Aorta (tissue), 5 donors: ENCODE data around the gene ST3GAL2. TPM values are rescaled to one million over a fixed set of nuclear protein-coding genes. Genes with fewer than 3 reads are reported as not detected.
"Not testable (repeated sequence)": the region's sequence is repeated elsewhere in the genome, so short reads cannot be mapped to it uniquely, and the experiment has no call there.

Experiments
- ATAC-seq: fragments of 200-7000 bp; cut with Tn5 transposase; one replicate; pipeline ENCODE4 v1.9.1; 2022; ENCODE audit warnings: moderate library complexity; ENCODE audit not compliant: low FRiP score
- DNase-seq, 2 donors: peaks; one replicate each; pipeline ENCODE4 v3.0.0-alpha.2; 2020
- H3K27ac ChIP-seq, 2 donors: one replicate each; pipeline ENCODE4 v1.5.1; 2013; ENCODE audit warnings: low read length in 2 of 2, mild to moderate bottlenecking in 2 of 2, moderate library complexity in 2 of 2, control low read depth in 1 of 2, inconsistent platforms in 1 of 2, low read depth in 1 of 2
- H3K27me3 ChIP-seq, 2 donors: one replicate each; pipeline ENCODE4 v1.6.1; 2013; ENCODE audit warnings: control low read depth in 1 of 2, low read length in 1 of 2, mild to moderate bottlenecking in 1 of 2, moderate library complexity in 1 of 2; ENCODE audit not compliant: insufficient read depth in 2 of 2, control insufficient read depth in 1 of 2
- H3K36me3 ChIP-seq, 2 donors: one replicate each; pipeline ENCODE4 v1.6.1; 2013; ENCODE audit warnings: control low read depth in 1 of 2, low read length in 1 of 2, mild to moderate bottlenecking in 1 of 2; ENCODE audit not compliant: insufficient read depth in 2 of 2, control insufficient read depth in 1 of 2
- H3K4me1 ChIP-seq, 2 donors: one replicate each; pipeline ENCODE4 v1.6.1; 2013; ENCODE audit warnings: low read length in 2 of 2, control low read depth in 1 of 2, mild to moderate bottlenecking in 1 of 2, moderate library complexity in 1 of 2; ENCODE audit not compliant: insufficient read depth in 2 of 2, control insufficient read depth in 1 of 2
- H3K4me3 ChIP-seq, 2 donors: one replicate each; pipeline ENCODE4 v1.5.1; 2013; ENCODE audit warnings: low read length in 2 of 2, control low read depth in 1 of 2, mild to moderate bottlenecking in 1 of 2
- H3K9me3 ChIP-seq: one replicate; pipeline ENCODE4 v1.6.1; 2013; ENCODE audit warnings: mild to moderate bottlenecking, low read length; ENCODE audit not compliant: control insufficient read depth
- WGBS, 2 donors: extraction: QIAGEN DNeasy Blood & Tissue Kit; methylation state at CpG; one replicate each; pipeline ENCODE4 v1.1.7; 2013; 5-methylcytosine and 5-hydroxymethylcytosine counted together
- intact Hi-C, 2 donors: fragments of 100-400 bp; cut with DNase I; formaldehyde crosslinking; loops; one replicate each; pipeline versions ENCODE4 v1.14.2 to v1.15.0; 2022
- polyA plus RNA-seq, 2 donors: library from polyadenylated mRNA; stranded (reverse); fragments of 200-250 nt; gene quantifications; one replicate each; pipeline ENCODE4 v1.2.3, GENCODE V29; 2013
- total RNA-seq, 2 donors: library from RNA; stranded (reverse); fragmentation: NEBNext Ultra II Directional; extraction: Animal tissue kit (Norgen Biotek cat#: 25700); gene quantifications; one replicate each; pipeline ENCODE4 v1.2.1, GENCODE V29; 2021
- donor health status: healthy with polysubstance abuse.
- donor health status: Bipolar disorder and iron deficiency.
- donor health status: DM: no; HTN: no; CAD: no.
- donor health status: DM: no; HTN: no; CAD: no.
- donor health status: DM: yes; HTN: yes; CAD: no.

ST3GAL2 gene
- total and polyA plus RNA-seq, 4 donors: 4.1 to 39.5 (median 18.4) TPM

GRCh38 chr16:70457446-70458166 lies 18.7 kb upstream of the ST3GAL2 start:
- intact Hi-C loops: loop anchor here in 1 of 2 donors (10.0 kb wide), 1 partner anchor 53 kb away; no protein-coding TSS in a partner anchor
- H3K27me3 ChIP-seq: no peaks in the 10 kb centered on the region
- no peaks in the 10 kb centered on the region for H3K36me3 ChIP-seq
- ATAC-seq (no peak), DNase-seq (no peak)
- WGBS, 2 donors: 94% methylated on average over 5 of the region's 5 CpGs
- no peak overlapping the region for H3K4me3 ChIP-seq
- no peaks in the 10 kb centered on the region for H3K4me1 ChIP-seq
- no peak overlapping the region for H3K27ac ChIP-seq
- H3K9me3 ChIP-seq: no peaks in the 10 kb centered on the region

DNA sequence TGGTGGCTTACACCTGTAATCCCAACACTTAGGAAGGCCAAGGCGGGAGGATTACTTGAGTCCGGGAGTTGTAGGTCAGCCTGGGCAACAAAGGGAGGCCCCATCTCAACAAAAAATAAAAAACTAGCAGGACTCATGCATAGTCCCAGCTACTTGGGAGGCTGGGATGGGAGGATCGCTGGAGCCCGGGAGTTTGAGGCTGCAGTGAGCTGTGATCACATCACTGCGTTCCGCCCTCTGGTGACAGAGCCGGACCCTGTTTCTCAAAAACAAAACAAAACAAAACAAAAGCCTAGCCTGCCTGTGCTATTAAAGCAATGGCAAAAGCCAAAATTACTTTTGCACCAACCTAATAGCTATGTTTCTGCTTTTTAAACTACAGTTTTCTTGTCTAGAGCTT lies 17.0 kb upstream of the ST3GAL2 start:
- H3K27ac ChIP-seq: no peak overlapping the region
- no peaks in the 10 kb centered on the region for H3K9me3 ChIP-seq
- 87 to 96% methylated on average over 7 of the region's 7 CpGs for WGBS, 2 donors
- no peaks in the 10 kb centered on the region for H3K36me3 ChIP-seq
- H3K4me1 ChIP-seq: no peaks in the 10 kb centered on the region
- ATAC-seq (no peak), DNase-seq (no peak)
- no peaks in the 10 kb centered on the region for H3K27me3 ChIP-seq
- intact Hi-C loops: loop anchor here in 1 of 2 donors (10.0 kb wide), 1 partner anchor 51 kb away; no protein-coding TSS in a partner anchor
- H3K4me3 ChIP-seq: no peak overlapping the region

GRCh38 chr16:70454222-70455034 lies 15.5 kb upstream of the ST3GAL2 start, which contains the start of gene FCSK:
TSS of gene FCSK (plus strand) at chr16:70454595. CDS start at chr16:70463191, 8,596 bp downstream.
- no peaks in the 10 kb centered on the region for H3K9me3 ChIP-seq
- no peaks in the 10 kb centered on the region for H3K4me1 ChIP-seq
- 0 to 1% methylated on average over 58 to 67 of the region's 67 CpGs for WGBS, 2 donors
- H3K4me3 ChIP-seq: peak within 1 kb of the TSS; percentile 67 to 85
- DNase-seq: peak; percentile 72 to 89
- intact Hi-C loops: loop anchor here in 1 of 2 donors (10.0 kb wide), 1 partner anchor 50 kb away; no protein-coding TSS in a partner anchor
- H3K27me3 ChIP-seq: no peaks in the 10 kb centered on the region
- no peaks in the 10 kb centered on the region for H3K36me3 ChIP-seq
- H3K27ac ChIP-seq: peak within 1 kb of the TSS in 1 of 2 donors; percentile 66
- peak; percentile 93 for ATAC-seq

- peak; percentile 23 for ATAC-seq
- Histone ChIP-seq H3K27ac (no peak overlapping the region), H3K27me3 (no peaks in the 10 kb centered on the region), H3K36me3 (no peaks in the 10 kb centered on the region), H3K4me1 (no peaks in the 10 kb centered on the region), H3K4me3 (peak overlapping the region; percentile 67 to 85), H3K9me3 (no peaks in the 10 kb centered on the region)
- intact Hi-C loops: loop anchor here in 1 of 2 donors (10.0 kb wide), 1 partner anchor 49 kb away; no protein-coding TSS in a partner anchor
- DNase-seq: no peak
- 0 to 1% methylated on average over 8 of the region's 8 CpGs for WGBS, 2 donors
These were observed 15.0 kb upstream of the ST3GAL2 start for GRCh38 chr16:70453892-70454221.

GRCh38 chr16:70453117-70453891 lies 14.4 kb upstream of the ST3GAL2 start:
- 97 to 99% methylated on average over 11 of the region's 11 CpGs for WGBS, 2 donors
- Histone ChIP-seq H3K9me3 (no peaks in the 10 kb centered on the region), H3K4me1 (no peaks in the 10 kb centered on the region), H3K4me3 (peak overlapping the region in 1 of 2 donors; percentile 85), H3K36me3 (no peaks in the 10 kb centered on the region), H3K27me3 (no peaks in the 10 kb centered on the region), H3K27ac (no peak overlapping the region)
- ATAC-seq (no peak), DNase-seq (no peak)
- intact Hi-C loops: loop anchor here in 1 of 2 donors (10.0 kb wide), 1 partner anchor 49 kb away; no protein-coding TSS in a partner anchor

DNA sequence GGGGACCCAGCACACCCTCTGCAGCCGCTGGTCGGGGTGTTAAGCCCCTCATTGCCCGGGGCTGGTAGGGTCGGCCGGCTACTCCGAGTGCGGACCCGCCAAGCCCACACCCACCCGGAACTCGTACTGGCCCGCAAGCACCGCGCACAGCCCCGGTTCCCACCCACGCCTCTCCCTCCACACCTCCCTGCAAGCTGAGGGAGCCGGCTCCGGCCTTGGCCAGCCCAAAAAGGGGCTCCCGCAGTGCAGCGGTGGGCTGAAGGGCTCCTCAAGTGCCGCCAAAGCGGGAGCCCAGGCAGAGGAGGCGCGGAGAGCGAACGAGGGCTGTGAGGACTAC lies 12.1 kb upstream of the ST3GAL2 start:
- 27 to 37% methylated on average over 20 to 25 of the region's 25 CpGs for WGBS, 2 donors
- not testable (repeated sequence) for H3K36me3 ChIP-seq, H3K27ac ChIP-seq, ATAC-seq, DNase-seq, H3K9me3 ChIP-seq, H3K27me3 ChIP-seq, H3K4me1 ChIP-seq, H3K4me3 ChIP-seq
- intact Hi-C loops: loop anchor here in 1 of 2 donors (10.0 kb wide), 1 partner anchor 46 kb away; no protein-coding TSS in a partner anchor

GRCh38 chr16:70450142-70451003 lies 11.5 kb upstream of the ST3GAL2 start:
- not testable (repeated sequence) for H3K4me1 ChIP-seq, ATAC-seq, H3K27me3 ChIP-seq, H3K4me3 ChIP-seq, H3K36me3 ChIP-seq, H3K9me3 ChIP-seq, DNase-seq, H3K27ac ChIP-seq
- WGBS, 2 donors: 65 to 67% methylated on average over 33 to 37 of the region's 37 CpGs
- intact Hi-C loops: loop anchor here in 1 of 2 donors (10.0 kb wide), 1 partner anchor 46 kb away; no protein-coding TSS in a partner anchor
